ENCODE results near the gene RNF103.

GRCh38 chr2:86673011-86673410, 49.3 kb upstream of the RNF103 start:
- TF ChIP-seq CTCF (IDR thresholded peaks at IDR 0.05) (no peak), ZFX (IDR thresholded peaks at IDR 0.05; ENCODE audit: borderline replicate concordance) (no peak)
